WTC11 (cell line): ENCODE data around the gene IFNA5. TPM values are rescaled to one million over a fixed set of nuclear protein-coding genes. Genes with fewer than 3 reads are reported as not detected.

Source experiments
- ATAC-seq: fragments of 200-7000 bp; cut with Tn5 transposase; 2 replicates; pipeline ENCODE4 v1.10.0; 2021; ENCODE audit warnings: mild to moderate bottlenecking, moderate library complexity
- CTCF ChIA-PET: fragments of 300-600 bp; sonication (Branson Sonifier 250); formaldehyde crosslinking; loops from one replicate; lab custom pipeline; 2021; ENCODE audit warnings: antibody characterized with exemption; lab: Charles Lee
- POLR2A ChIA-PET: fragments of 350-600 bp; sonication (Branson Sonifier 250); formaldehyde crosslinking; loops from one replicate; lab custom pipeline; 2021; ENCODE audit warnings: antibody characterized with exemption; lab: Charles Lee
- DNase-seq: peaks from one replicate; pipeline ENCODE4 v3.0.0; 2021; ENCODE audit warnings: low spot score
- H3K27ac Mint-ChIP-seq: 2 replicates; pipeline ENCODE4 v1.8.0; 2021; ENCODE audit warnings: mixed read lengths
- H3K27me3 Mint-ChIP-seq: 2 replicates; pipeline ENCODE4 v1.8.0; 2021; ENCODE audit warnings: low read depth, mild to moderate bottlenecking, moderate library complexity, mixed read lengths
- H3K36me3 Mint-ChIP-seq: 2 replicates; pipeline ENCODE4 v1.8.0; 2021; ENCODE audit warnings: mixed read lengths
- H3K4me1 Mint-ChIP-seq: 2 replicates; pipeline ENCODE4 v1.8.0; 2022; ENCODE audit warnings: mixed read lengths
- H3K4me3 Mint-ChIP-seq: 2 replicates; pipeline ENCODE4 v1.8.0; 2021; ENCODE audit warnings: mild to moderate bottlenecking, moderate library complexity, mixed read lengths
- H3K9me3 Mint-ChIP-seq: 2 replicates; pipeline ENCODE4 v1.8.0; 2021; ENCODE audit warnings: mixed read lengths
- ETV6 ChIP-seq: sonication (generic); formaldehyde crosslinking; IDR thresholded peaks from 2 replicates; pipeline ENCODE4 v1.8.1; 2022; ENCODE audit warnings: mild to moderate bottlenecking, missing genetic modification reagents
- GABPB1 ChIP-seq: sonication (generic); formaldehyde crosslinking; IDR thresholded peaks from 2 replicates; pipeline ENCODE4 v1.8.1; 2023; ENCODE audit warnings: mild to moderate bottlenecking, missing genetic modification reagents
- KAT7 ChIP-seq: sonication (generic); formaldehyde crosslinking; IDR thresholded peaks from 2 replicates; pipeline ENCODE4 v1.8.1; 2023; ENCODE audit warnings: missing genetic modification reagents, mild to moderate bottlenecking, borderline replicate concordance
- MXD4 ChIP-seq: fragments of 250-450 bp; sonication (Bioruptor Pico); IDR thresholded peaks from 2 replicates; pipeline ENCODE4 v1.8.0; 2021; ENCODE audit warnings: mild to moderate bottlenecking, moderate library complexity, borderline replicate concordance
- MYBL2 ChIP-seq: sonication (generic); formaldehyde crosslinking; IDR thresholded peaks from 2 replicates; pipeline ENCODE4 v1.8.1; 2023; ENCODE audit warnings: mild to moderate bottlenecking, moderate library complexity, missing genetic modification reagents
- NFATC4 ChIP-seq: fragments of 250-450 bp; sonication (Bioruptor Pico); IDR thresholded peaks from 2 replicates; pipeline ENCODE4 v1.9.0; 2021; ENCODE audit warnings: mild to moderate bottlenecking
- NFE2L1 ChIP-seq: sonication (generic); formaldehyde crosslinking; IDR thresholded peaks from 2 replicates; pipeline ENCODE4 v1.8.1; 2023; ENCODE audit warnings: missing genetic modification reagents
- NR2C2 ChIP-seq: sonication (generic); formaldehyde crosslinking; IDR thresholded peaks from 2 replicates; pipeline ENCODE4 v1.8.0; 2022; ENCODE audit warnings: mild to moderate bottlenecking, missing genetic modification reagents
- PRRX2 ChIP-seq: fragments of 250-450 bp; sonication (Bioruptor Pico); IDR thresholded peaks from 2 replicates; pipeline ENCODE4 v1.8.0; 2021; ENCODE audit warnings: mild to moderate bottlenecking
- SP1 ChIP-seq: sonication (generic); formaldehyde crosslinking; conservative IDR thresholded peaks from 2 replicates; pipeline ENCODE4 v1.8.1; 2022; ENCODE audit warnings: missing genetic modification reagents
- ZNF232 ChIP-seq: sonication (generic); formaldehyde crosslinking; IDR thresholded peaks from 2 replicates; pipeline ENCODE4 v1.8.0; 2022; ENCODE audit warnings: mild to moderate bottlenecking, missing genetic modification reagents
- ZNF263 ChIP-seq: sonication (generic); formaldehyde crosslinking; IDR thresholded peaks from 2 replicates; pipeline ENCODE4 v1.8.1; 2022; ENCODE audit warnings: low read depth, mild to moderate bottlenecking, moderate library complexity, missing genetic modification reagents
- ZNF317 ChIP-seq: sonication (generic); formaldehyde crosslinking; IDR thresholded peaks from 2 replicates; pipeline ENCODE4 v1.8.1; 2023; ENCODE audit warnings: low read depth, mild to moderate bottlenecking, moderate library complexity, missing genetic modification reagents, borderline replicate concordance
- total RNA-seq: library from RNA; stranded (reverse); gene quantifications from 3 replicates; pipeline ENCODE4 v1.2.3, GENCODE V29; 2021
- TF ChIP-seq, protein P1 (sequence below): sonication (generic); formaldehyde crosslinking; IDR thresholded peaks from 2 replicates; pipeline ENCODE4 v1.8.1; 2023; ENCODE audit warnings: mild to moderate bottlenecking, missing genetic modification reagents, moderate library complexity
- TF ChIP-seq, protein P2 (sequence below): sonication (generic); formaldehyde crosslinking; IDR thresholded peaks from 2 replicates; pipeline ENCODE4 v1.8.1; 2022; ENCODE audit warnings: mild to moderate bottlenecking, moderate library complexity, missing genetic modification reagents
- TF ChIP-seq, protein P3 (sequence below): fragments of 250-450 bp; sonication (Bioruptor Pico); IDR thresholded peaks from 2 replicates; pipeline ENCODE4 v2.1.2; 2022; ENCODE audit warnings: mild to moderate bottlenecking, moderate library complexity
- TF ChIP-seq, protein P4 (sequence below): fragments of 250-450 bp; sonication (Bioruptor Pico); IDR thresholded peaks from 2 replicates; pipeline ENCODE4 v1.9.0; 2021; ENCODE audit warnings: mild to moderate bottlenecking
- TF ChIP-seq, protein P5 (sequence below): sonication (generic); formaldehyde crosslinking; IDR thresholded peaks from 2 replicates; pipeline ENCODE4 v1.8.1; 2022; ENCODE audit warnings: missing genetic modification reagents, borderline replicate concordance
- TF ChIP-seq, protein P6 (sequence below): sonication (generic); formaldehyde crosslinking; IDR thresholded peaks from 2 replicates; pipeline ENCODE4 v1.8.0; 2023; ENCODE audit warnings: missing genetic modification reagents, mild to moderate bottlenecking, borderline replicate concordance
- TF ChIP-seq, protein P7 (sequence below): fragments of 250-450 bp; sonication (Bioruptor Pico); IDR thresholded peaks from 2 replicates; pipeline ENCODE4 v1.9.0; 2021; ENCODE audit warnings: mild to moderate bottlenecking

The IFNA5 gene
- total RNA-seq, 1 experiment from 2014 or later, result not detected

DNA sequence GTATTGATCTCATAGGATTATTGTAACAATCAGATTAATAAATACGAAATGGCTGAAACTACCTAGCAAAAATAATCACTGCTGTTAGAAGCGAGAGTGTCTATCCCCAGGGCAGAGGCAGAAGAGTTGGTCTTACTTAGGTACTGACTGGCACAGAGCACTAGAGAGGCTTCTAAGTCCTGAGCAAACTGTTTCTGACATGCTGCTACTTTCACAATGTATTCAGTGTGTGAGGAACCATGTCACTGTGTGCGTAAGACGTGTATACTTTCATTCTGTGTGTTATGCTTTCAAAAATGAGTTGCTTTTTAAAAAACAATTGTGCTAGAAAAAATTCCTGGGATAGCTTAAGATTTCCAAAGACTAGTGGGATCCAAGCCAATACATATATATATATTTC lies 35.6 kb upstream of the IFNA5 start:
- H3K27ac Mint-ChIP-seq, result no peak overlapping the region
- ChIA-PET POLR2A (no interaction called here), CTCF (interaction anchor here (1.4 kb wide), 1 partner anchor 55 kb away, joined by 4 read pairs; no protein-coding TSS in a partner anchor)
- H3K27me3 Mint-ChIP-seq, result peaks cover 26% of the 10 kb centered on the region
- TF ChIP-seq KAT7 (CRISPR knock-in tag), result no peak
- no peak for TF ChIP-seq ZNF232 (CRISPR knock-in tag)
- no peak for TF ChIP-seq PRRX2 (CRISPR knock-in tag)
- TF ChIP-seq, protein P1, sequence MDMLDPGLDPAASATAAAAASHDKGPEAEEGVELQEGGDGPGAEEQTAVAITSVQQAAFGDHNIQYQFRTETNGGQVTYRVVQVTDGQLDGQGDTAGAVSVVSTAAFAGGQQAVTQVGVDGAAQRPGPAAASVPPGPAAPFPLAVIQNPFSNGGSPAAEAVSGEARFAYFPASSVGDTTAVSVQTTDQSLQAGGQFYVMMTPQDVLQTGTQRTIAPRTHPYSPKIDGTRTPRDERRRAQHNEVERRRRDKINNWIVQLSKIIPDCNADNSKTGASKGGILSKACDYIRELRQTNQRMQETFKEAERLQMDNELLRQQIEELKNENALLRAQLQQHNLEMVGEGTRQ (CRISPR knock-in tag), result no peak
- TF ChIP-seq, protein P2, sequence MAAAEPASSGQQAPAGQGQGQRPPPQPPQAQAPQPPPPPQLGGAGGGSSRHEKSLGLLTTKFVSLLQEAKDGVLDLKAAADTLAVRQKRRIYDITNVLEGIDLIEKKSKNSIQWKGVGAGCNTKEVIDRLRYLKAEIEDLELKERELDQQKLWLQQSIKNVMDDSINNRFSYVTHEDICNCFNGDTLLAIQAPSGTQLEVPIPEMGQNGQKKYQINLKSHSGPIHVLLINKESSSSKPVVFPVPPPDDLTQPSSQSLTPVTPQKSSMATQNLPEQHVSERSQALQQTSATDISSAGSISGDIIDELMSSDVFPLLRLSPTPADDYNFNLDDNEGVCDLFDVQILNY, result no peak
- no peak for TF ChIP-seq NFATC4
- TF ChIP-seq MYBL2 (CRISPR knock-in tag), result no peak
- TF ChIP-seq, protein P3, sequence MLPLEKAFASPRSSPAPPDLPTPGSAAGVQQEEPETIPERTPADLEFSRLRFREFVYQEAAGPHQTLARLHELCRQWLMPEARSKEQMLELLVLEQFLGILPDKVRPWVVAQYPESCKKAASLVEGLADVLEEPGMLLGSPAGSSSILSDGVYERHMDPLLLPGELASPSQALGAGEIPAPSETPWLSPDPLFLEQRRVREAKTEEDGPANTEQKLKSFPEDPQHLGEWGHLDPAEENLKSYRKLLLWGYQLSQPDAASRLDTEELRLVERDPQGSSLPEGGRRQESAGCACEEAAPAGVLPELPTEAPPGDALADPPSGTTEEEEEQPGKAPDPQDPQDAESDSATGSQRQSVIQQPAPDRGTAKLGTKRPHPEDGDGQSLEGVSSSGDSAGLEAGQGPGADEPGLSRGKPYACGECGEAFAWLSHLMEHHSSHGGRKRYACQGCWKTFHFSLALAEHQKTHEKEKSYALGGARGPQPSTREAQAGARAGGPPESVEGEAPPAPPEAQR (CRISPR knock-in tag), result no peak
- TF ChIP-seq ZNF317 (CRISPR knock-in tag), result no peak
- no peak for TF ChIP-seq GABPB1 (CRISPR knock-in tag)
- TF ChIP-seq, protein P4, sequence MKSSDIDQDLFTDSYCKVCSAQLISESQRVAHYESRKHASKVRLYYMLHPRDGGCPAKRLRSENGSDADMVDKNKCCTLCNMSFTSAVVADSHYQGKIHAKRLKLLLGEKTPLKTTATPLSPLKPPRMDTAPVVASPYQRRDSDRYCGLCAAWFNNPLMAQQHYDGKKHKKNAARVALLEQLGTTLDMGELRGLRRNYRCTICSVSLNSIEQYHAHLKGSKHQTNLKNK (CRISPR knock-in tag), result no peak
- no peak for TF ChIP-seq NFE2L1 (CRISPR knock-in tag)
- H3K9me3 Mint-ChIP-seq, result peaks cover 10% of the 10 kb centered on the region
- ATAC-seq (no peak), DNase-seq (no peak)
- H3K4me1 Mint-ChIP-seq, result peaks cover 9% of the 10 kb centered on the region
- no peak overlapping the region for H3K4me3 Mint-ChIP-seq
- H3K36me3 Mint-ChIP-seq, result no peaks in the 10 kb centered on the region

DNA sequence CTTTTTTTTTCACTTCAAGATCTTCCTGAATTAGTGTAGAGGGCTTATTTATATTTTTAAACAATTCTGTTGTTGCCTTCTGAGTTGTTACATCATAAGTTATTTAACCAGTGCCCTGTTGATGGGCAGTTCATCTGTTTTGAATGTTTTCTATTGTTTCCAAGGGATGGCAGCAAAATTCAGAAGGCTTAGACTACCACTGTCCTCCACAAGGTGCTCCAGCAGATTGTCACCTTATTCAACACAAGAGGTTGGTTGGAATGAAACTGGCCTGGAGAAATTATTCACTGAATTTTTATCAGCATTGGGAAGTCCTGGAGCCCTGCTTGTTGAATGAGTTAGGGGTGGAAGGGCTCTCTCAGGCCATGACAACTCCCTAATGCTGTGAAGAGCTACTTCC lies 31.3 kb upstream of the IFNA5 start:
- DNase-seq, result no peak
- peaks cover 22% of the 10 kb centered on the region for H3K27me3 Mint-ChIP-seq
- no peak overlapping the region for H3K27ac Mint-ChIP-seq
- no peak for ATAC-seq
- H3K36me3 Mint-ChIP-seq, result peaks cover 16% of the 10 kb centered on the region
- H3K4me1 Mint-ChIP-seq, result peaks cover 35% of the 10 kb centered on the region
- no peaks in the 10 kb centered on the region for H3K9me3 Mint-ChIP-seq
- H3K4me3 Mint-ChIP-seq, result peak overlapping the region; percentile 93; the same call in 1 of the 2 replicates
- ChIA-PET CTCF (interaction anchor here (1.1 to 1.4 kb wide), 3 partner anchors 10 to 98 kb away, joined by 3 read pairs; no protein-coding TSS in a partner anchor), POLR2A (no interaction called here)
- TF ChIP-seq ZNF263 (CRISPR knock-in tag), result no peak
- TF ChIP-seq SP1, result no peak
- TF ChIP-seq NR2C2 (CRISPR knock-in tag), result no peak
- TF ChIP-seq, protein P5, sequence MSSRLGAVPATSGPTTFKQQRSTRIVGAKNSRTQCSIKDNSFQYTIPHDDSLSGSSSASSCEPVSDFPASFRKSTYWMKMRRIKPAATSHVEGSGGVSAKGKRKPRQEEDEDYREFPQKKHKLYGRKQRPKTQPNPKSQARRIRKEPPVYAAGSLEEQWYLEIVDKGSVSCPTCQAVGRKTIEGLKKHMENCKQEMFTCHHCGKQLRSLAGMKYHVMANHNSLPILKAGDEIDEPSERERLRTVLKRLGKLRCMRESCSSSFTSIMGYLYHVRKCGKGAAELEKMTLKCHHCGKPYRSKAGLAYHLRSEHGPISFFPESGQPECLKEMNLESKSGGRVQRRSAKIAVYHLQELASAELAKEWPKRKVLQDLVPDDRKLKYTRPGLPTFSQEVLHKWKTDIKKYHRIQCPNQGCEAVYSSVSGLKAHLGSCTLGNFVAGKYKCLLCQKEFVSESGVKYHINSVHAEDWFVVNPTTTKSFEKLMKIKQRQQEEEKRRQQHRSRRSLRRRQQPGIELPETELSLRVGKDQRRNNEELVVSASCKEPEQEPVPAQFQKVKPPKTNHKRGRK (CRISPR knock-in tag), result no peak
- TF ChIP-seq, protein P6, sequence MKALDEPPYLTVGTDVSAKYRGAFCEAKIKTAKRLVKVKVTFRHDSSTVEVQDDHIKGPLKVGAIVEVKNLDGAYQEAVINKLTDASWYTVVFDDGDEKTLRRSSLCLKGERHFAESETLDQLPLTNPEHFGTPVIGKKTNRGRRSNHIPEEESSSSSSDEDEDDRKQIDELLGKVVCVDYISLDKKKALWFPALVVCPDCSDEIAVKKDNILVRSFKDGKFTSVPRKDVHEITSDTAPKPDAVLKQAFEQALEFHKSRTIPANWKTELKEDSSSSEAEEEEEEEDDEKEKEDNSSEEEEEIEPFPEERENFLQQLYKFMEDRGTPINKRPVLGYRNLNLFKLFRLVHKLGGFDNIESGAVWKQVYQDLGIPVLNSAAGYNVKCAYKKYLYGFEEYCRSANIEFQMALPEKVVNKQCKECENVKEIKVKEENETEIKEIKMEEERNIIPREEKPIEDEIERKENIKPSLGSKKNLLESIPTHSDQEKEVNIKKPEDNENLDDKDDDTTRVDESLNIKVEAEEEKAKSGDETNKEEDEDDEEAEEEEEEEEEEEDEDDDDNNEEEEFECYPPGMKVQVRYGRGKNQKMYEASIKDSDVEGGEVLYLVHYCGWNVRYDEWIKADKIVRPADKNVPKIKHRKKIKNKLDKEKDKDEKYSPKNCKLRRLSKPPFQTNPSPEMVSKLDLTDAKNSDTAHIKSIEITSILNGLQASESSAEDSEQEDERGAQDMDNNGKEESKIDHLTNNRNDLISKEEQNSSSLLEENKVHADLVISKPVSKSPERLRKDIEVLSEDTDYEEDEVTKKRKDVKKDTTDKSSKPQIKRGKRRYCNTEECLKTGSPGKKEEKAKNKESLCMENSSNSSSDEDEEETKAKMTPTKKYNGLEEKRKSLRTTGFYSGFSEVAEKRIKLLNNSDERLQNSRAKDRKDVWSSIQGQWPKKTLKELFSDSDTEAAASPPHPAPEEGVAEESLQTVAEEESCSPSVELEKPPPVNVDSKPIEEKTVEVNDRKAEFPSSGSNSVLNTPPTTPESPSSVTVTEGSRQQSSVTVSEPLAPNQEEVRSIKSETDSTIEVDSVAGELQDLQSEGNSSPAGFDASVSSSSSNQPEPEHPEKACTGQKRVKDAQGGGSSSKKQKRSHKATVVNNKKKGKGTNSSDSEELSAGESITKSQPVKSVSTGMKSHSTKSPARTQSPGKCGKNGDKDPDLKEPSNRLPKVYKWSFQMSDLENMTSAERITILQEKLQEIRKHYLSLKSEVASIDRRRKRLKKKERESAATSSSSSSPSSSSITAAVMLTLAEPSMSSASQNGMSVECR (CRISPR knock-in tag), result no peak
- TF ChIP-seq ETV6, result no peak
- TF ChIP-seq MXD4, result no peak
- TF ChIP-seq, protein P4 (CRISPR knock-in tag), result no peak
- TF ChIP-seq, protein P7, sequence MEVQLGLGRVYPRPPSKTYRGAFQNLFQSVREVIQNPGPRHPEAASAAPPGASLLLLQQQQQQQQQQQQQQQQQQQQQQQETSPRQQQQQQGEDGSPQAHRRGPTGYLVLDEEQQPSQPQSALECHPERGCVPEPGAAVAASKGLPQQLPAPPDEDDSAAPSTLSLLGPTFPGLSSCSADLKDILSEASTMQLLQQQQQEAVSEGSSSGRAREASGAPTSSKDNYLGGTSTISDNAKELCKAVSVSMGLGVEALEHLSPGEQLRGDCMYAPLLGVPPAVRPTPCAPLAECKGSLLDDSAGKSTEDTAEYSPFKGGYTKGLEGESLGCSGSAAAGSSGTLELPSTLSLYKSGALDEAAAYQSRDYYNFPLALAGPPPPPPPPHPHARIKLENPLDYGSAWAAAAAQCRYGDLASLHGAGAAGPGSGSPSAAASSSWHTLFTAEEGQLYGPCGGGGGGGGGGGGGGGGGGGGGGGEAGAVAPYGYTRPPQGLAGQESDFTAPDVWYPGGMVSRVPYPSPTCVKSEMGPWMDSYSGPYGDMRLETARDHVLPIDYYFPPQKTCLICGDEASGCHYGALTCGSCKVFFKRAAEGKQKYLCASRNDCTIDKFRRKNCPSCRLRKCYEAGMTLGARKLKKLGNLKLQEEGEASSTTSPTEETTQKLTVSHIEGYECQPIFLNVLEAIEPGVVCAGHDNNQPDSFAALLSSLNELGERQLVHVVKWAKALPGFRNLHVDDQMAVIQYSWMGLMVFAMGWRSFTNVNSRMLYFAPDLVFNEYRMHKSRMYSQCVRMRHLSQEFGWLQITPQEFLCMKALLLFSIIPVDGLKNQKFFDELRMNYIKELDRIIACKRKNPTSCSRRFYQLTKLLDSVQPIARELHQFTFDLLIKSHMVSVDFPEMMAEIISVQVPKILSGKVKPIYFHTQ (CRISPR knock-in tag), result no peak
- TF ChIP-seq, protein P2, result no peak
- no peak for TF ChIP-seq MYBL2 (CRISPR knock-in tag)
